Measurements from ENCODE around the gene C4B. TPM values are rescaled to one million over a fixed set of nuclear protein-coding genes. Genes with fewer than 3 reads are reported as not detected.

C4B gene
- total and polyA plus RNA-seq, 9 of the 15 experiments (the other 6 are each of a cell fraction or from before 2014, with no cell fraction given): 0.32 to 8.8 (median 5.4) TPM

DNA sequence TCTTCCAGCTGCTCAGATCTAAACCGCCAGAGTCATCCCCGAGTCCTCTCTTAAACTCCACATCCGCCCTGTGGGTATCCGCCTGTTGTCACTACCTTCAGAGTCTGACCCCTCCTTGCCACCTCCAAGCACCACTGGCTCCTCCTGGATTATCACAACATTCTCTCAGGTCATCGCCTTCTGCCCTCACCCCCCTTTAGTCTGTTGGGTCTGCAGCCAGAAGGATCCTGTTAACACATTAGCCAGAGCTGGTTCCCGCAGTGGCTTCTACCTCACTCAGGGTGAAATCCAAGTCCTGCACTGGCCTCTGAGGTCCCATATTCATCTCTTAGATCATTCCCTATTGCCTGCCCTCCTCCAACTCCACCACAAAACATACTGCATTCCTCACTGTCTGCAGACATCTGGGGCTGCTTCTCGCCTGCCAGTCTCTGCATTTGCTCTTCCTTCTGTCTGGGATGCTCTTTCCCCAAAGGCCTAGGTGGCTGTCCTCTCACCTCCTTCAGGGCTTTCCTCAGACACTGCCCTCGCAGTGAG is 60.5 kb downstream of the C4B start:
- H3K36me3 ChIP-seq (ENCODE audit: control insufficient read depth, insufficient read depth, low read length): no peaks in the 10 kb centered on the region
- no peaks in the 10 kb centered on the region for H4K20me1 ChIP-seq (replicated peaks; ENCODE audit: control insufficient read depth, insufficient read depth, low read length)
- FAIRE-seq (no peak), ATAC-seq (no peak), DNase-seq (ENCODE audit: extremely low read depth in 1 of 4, low spot score in 3 of 4) (no peak)
- no peak overlapping the region for H3K9ac ChIP-seq (ENCODE audit: insufficient read depth in 1 of 2, low read depth in 2 of 2, low read length in 2 of 2)
- H3K79me2 ChIP-seq (ENCODE audit: control insufficient read depth, insufficient read depth, low read length): no peaks in the 10 kb centered on the region
- H2AFZ ChIP-seq (ENCODE audit: low read depth, low read length): no peak overlapping the region
- H3K4me3 ChIP-seq: no peak overlapping the region
- no peak overlapping the region for H3K27ac ChIP-seq (ENCODE audit: extremely low read depth, low read depth, low read length)
- H3K9me3 ChIP-seq (replicated peaks; ENCODE audit: control insufficient read depth, insufficient read depth, low read depth, low read length): no peaks in the 10 kb centered on the region
- CTCF ChIA-PET (ENCODE audit: low intra/inter-chr PET ratio): no interaction called here
- no TSS peak for BruUV-seq (replicated peaks)
- H3K9me1 ChIP-seq (ENCODE audit: control insufficient read depth, insufficient read depth, low read length): no peaks in the 10 kb centered on the region
- no peak overlapping the region for H3K4me2 ChIP-seq (ENCODE audit: insufficient read depth, low read length)
- H3K4me1 ChIP-seq (replicated peaks in 1 of 2; ENCODE audit: control insufficient read depth in 2 of 2, insufficient read depth in 2 of 2, low read length in 2 of 2): peaks cover 0 to 7% of the 10 kb centered on the region in 2 experiments; a peak in 3 of 5 replicates
- intact Hi-C loops (cut with micrococcal nuclease) (no loop called here), in situ Hi-C loops (cut with MboI) (no loop called here)
- POLR2A ChIA-PET: no interaction called here
- WGBS (ENCODE audit: insufficient coverage, low coverage, missing lambda C conversion rate): 22% methylated on average over 8 of the region's 8 CpGs
- H3K27me3 ChIP-seq (ENCODE audit: control insufficient read depth in 2 of 2, insufficient read depth in 2 of 2, low read length in 2 of 2): peaks cover 38 to 54% of the 10 kb centered on the region in 2 experiments
- no peak for TF ChIP-seq DMBX1 (CRISPR knock-in tag; IDR thresholded peaks at IDR 0.05; ENCODE audit: borderline replicate concordance)
- no peak for TF ChIP-seq RFX1 (IDR thresholded peaks at IDR 0.05)
- TF ChIP-seq, protein P1, sequence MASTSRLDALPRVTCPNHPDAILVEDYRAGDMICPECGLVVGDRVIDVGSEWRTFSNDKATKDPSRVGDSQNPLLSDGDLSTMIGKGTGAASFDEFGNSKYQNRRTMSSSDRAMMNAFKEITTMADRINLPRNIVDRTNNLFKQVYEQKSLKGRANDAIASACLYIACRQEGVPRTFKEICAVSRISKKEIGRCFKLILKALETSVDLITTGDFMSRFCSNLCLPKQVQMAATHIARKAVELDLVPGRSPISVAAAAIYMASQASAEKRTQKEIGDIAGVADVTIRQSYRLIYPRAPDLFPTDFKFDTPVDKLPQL (IDR thresholded peaks at IDR 0.05; ENCODE audit: extremely low read depth, insufficient read length): no peak
- no peak for TF ChIP-seq ELF4 (CRISPR knock-in tag; IDR thresholded peaks at IDR 0.05)
- TF ChIP-seq SMAD1 (IDR thresholded peaks at IDR 0.05; ENCODE audit: low read depth, low read length, partially characterized antibody): no peak
- TF ChIP-seq CSDE1 (IDR thresholded peaks at IDR 0.05): no peak
- TF ChIP-seq SMAD2 (IDR thresholded peaks at IDR 0.05; ENCODE audit: low read depth, low read length): no peak
- TF ChIP-seq, protein P2, sequence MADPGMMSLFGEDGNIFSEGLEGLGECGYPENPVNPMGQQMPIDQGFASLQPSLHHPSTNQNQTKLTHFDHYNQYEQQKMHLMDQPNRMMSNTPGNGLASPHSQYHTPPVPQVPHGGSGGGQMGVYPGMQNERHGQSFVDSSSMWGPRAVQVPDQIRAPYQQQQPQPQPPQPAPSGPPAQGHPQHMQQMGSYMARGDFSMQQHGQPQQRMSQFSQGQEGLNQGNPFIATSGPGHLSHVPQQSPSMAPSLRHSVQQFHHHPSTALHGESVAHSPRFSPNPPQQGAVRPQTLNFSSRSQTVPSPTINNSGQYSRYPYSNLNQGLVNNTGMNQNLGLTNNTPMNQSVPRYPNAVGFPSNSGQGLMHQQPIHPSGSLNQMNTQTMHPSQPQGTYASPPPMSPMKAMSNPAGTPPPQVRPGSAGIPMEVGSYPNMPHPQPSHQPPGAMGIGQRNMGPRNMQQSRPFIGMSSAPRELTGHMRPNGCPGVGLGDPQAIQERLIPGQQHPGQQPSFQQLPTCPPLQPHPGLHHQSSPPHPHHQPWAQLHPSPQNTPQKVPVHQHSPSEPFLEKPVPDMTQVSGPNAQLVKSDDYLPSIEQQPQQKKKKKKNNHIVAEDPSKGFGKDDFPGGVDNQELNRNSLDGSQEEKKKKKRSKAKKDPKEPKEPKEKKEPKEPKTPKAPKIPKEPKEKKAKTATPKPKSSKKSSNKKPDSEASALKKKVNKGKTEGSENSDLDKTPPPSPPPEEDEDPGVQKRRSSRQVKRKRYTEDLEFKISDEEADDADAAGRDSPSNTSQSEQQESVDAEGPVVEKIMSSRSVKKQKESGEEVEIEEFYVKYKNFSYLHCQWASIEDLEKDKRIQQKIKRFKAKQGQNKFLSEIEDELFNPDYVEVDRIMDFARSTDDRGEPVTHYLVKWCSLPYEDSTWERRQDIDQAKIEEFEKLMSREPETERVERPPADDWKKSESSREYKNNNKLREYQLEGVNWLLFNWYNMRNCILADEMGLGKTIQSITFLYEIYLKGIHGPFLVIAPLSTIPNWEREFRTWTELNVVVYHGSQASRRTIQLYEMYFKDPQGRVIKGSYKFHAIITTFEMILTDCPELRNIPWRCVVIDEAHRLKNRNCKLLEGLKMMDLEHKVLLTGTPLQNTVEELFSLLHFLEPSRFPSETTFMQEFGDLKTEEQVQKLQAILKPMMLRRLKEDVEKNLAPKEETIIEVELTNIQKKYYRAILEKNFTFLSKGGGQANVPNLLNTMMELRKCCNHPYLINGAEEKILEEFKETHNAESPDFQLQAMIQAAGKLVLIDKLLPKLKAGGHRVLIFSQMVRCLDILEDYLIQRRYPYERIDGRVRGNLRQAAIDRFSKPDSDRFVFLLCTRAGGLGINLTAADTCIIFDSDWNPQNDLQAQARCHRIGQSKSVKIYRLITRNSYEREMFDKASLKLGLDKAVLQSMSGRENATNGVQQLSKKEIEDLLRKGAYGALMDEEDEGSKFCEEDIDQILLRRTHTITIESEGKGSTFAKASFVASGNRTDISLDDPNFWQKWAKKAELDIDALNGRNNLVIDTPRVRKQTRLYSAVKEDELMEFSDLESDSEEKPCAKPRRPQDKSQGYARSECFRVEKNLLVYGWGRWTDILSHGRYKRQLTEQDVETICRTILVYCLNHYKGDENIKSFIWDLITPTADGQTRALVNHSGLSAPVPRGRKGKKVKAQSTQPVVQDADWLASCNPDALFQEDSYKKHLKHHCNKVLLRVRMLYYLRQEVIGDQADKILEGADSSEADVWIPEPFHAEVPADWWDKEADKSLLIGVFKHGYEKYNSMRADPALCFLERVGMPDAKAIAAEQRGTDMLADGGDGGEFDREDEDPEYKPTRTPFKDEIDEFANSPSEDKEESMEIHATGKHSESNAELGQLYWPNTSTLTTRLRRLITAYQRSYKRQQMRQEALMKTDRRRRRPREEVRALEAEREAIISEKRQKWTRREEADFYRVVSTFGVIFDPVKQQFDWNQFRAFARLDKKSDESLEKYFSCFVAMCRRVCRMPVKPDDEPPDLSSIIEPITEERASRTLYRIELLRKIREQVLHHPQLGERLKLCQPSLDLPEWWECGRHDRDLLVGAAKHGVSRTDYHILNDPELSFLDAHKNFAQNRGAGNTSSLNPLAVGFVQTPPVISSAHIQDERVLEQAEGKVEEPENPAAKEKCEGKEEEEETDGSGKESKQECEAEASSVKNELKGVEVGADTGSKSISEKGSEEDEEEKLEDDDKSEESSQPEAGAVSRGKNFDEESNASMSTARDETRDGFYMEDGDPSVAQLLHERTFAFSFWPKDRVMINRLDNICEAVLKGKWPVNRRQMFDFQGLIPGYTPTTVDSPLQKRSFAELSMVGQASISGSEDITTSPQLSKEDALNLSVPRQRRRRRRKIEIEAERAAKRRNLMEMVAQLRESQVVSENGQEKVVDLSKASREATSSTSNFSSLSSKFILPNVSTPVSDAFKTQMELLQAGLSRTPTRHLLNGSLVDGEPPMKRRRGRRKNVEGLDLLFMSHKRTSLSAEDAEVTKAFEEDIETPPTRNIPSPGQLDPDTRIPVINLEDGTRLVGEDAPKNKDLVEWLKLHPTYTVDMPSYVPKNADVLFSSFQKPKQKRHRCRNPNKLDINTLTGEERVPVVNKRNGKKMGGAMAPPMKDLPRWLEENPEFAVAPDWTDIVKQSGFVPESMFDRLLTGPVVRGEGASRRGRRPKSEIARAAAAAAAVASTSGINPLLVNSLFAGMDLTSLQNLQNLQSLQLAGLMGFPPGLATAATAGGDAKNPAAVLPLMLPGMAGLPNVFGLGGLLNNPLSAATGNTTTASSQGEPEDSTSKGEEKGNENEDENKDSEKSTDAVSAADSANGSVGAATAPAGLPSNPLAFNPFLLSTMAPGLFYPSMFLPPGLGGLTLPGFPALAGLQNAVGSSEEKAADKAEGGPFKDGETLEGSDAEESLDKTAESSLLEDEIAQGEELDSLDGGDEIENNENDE (IDR thresholded peaks at IDR 0.05; ENCODE audit: low read depth, low read length): no peak
- TF ChIP-seq, protein P3, sequence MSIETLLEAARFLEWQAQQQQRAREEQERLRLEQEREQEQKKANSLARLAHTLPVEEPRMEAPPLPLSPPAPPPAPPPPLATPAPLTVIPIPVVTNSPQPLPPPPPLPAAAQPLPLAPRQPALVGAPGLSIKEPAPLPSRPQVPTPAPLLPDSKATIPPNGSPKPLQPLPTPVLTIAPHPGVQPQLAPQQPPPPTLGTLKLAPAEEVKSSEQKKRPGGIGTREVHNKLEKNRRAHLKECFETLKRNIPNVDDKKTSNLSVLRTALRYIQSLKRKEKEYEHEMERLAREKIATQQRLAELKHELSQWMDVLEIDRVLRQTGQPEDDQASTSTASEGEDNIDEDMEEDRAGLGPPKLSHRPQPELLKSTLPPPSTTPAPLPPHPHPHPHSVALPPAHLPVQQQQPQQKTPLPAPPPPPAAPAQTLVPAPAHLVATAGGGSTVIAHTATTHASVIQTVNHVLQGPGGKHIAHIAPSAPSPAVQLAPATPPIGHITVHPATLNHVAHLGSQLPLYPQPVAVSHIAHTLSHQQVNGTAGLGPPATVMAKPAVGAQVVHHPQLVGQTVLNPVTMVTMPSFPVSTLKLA (conservative IDR thresholded peaks at IDR 0.05): no peak

All from K562 (cell line).